Right atrium auricular region (tissue), 2 donors: ENCODE measurements around the gene BSCL2. TPM values are rescaled to one million over a fixed set of nuclear protein-coding genes. Genes with fewer than 3 reads are reported as not detected.

ENCODE experiments used
- DNase-seq: peaks from one replicate; pipeline ENCODE4 v3.0.0-alpha.2; 2019; ENCODE audit warnings: low spot score
- H3K27ac ChIP-seq, 2 donors: fragments of 200-600 bp; sonication (generic); 1 replicate in 1 of 2; 2 replicates in 1 of 2; pipeline ENCODE4 v1.5.1; 2016 to 2019
- H3K27me3 ChIP-seq, 2 donors: fragments of 200-600 bp; sonication (generic); one replicate each; pipeline versions ENCODE4 v1.5.1 to v1.6.0; 2017 to 2019
- H3K36me3 ChIP-seq: fragments of 200-600 bp; sonication (generic); one replicate; pipeline ENCODE4 v1.5.1; 2016
- H3K4me1 ChIP-seq, 2 donors: fragments of 200-600 bp; sonication (generic); one replicate each; pipeline versions ENCODE4 v1.5.1 to v1.6.0; 2017 to 2019
- H3K4me3 ChIP-seq, 2 donors: fragments of 200-600 bp; sonication (generic); 1 replicate in 1 of 2; 2 replicates in 1 of 2; pipeline ENCODE4 v1.5.1; 2017 to 2019; ENCODE audit warnings: mild to moderate bottlenecking in 1 of 2, moderate library complexity in 1 of 2
- H3K9me3 ChIP-seq, 2 donors: fragments of 200-600 bp; sonication (generic); one replicate each; pipeline ENCODE4 v1.5.1; 2019
- CTCF ChIP-seq, 2 donors: fragments of 200-600 bp; sonication (generic); IDR thresholded peaks; one replicate each; pipeline ENCODE4 v1.5.1; 2019; ENCODE audit warnings: antibody characterized with exemption in 2 of 2
- total RNA-seq, 2 donors: library from RNA; depleted of rRNA; stranded (reverse); fragments of >200 nt; gene quantifications; one replicate each; pipeline ENCODE4 v1.1.0, GENCODE V29; 2016

The BSCL2 gene
- total RNA-seq, 2 donors from 2014 or later, result 18.6 to 23.0 TPM

GRCh38 chr11:62688491-62688890 is 18.7 kb downstream of the BSCL2 start:
- peaks cover 31% of the 10 kb centered on the region for H3K36me3 ChIP-seq
- TF ChIP-seq CTCF (IDR thresholded peaks at IDR 0.05), result no peak
- DNase-seq, result no peak
- H3K4me1 ChIP-seq, result peaks cover 0 to 25% of the 10 kb centered on the region in 2 donors
- H3K9me3 ChIP-seq, result no peaks in the 10 kb centered on the region
- H3K4me3 ChIP-seq, result peak overlapping the region in 1 of 2 donors; percentile 37
- no peaks in the 10 kb centered on the region for H3K27me3 ChIP-seq
- H3K27ac ChIP-seq, result peak overlapping the region in 1 of 2 donors; percentile 55

- TF ChIP-seq CTCF (IDR thresholded peaks at IDR 0.05), result no peak
- DNase-seq, result no peak
- H3K4me1 ChIP-seq, result peaks cover 0 to 25% of the 10 kb centered on the region in 2 donors
- H3K4me3 ChIP-seq, result peak overlapping the region; percentile 28 to 37
- H3K36me3 ChIP-seq, result peaks cover 28% of the 10 kb centered on the region
- H3K9me3 ChIP-seq, result no peaks in the 10 kb centered on the region
- peak overlapping the region; percentile 7 to 55 for H3K27ac ChIP-seq
- no peaks in the 10 kb centered on the region for H3K27me3 ChIP-seq
Observed at GRCh38 chr11:62687508-62688396, 19.5 kb downstream of the BSCL2 start.

- H3K9me3 ChIP-seq, result no peaks in the 10 kb centered on the region
- no peak overlapping the region for H3K27ac ChIP-seq
- peaks cover 3% of the 10 kb centered on the region for H3K36me3 ChIP-seq
- no peak for DNase-seq
- H3K4me3 ChIP-seq, result no peak overlapping the region
- no peaks in the 10 kb centered on the region for H3K27me3 ChIP-seq
- no peak for TF ChIP-seq CTCF (IDR thresholded peaks at IDR 0.05)
- H3K4me1 ChIP-seq, result peaks cover 0 to 18% of the 10 kb centered on the region in 2 donors
Observed at GRCh38 chr11:62682518-62682917, 24.7 kb downstream of the BSCL2 start.

GRCh38 chr11:62680825-62681240 is 26.4 kb downstream of the BSCL2 start:
- H3K4me3 ChIP-seq, result no peak overlapping the region
- H3K27me3 ChIP-seq, result no peaks in the 10 kb centered on the region
- no peaks in the 10 kb centered on the region for H3K9me3 ChIP-seq
- peak overlapping the region in 1 of 2 donors; percentile 27 for H3K27ac ChIP-seq
- H3K36me3 ChIP-seq, result peaks cover 20% of the 10 kb centered on the region
- peak; percentile 70 for DNase-seq
- peak; percentile 36 to 70 for TF ChIP-seq CTCF (IDR thresholded peaks at IDR 0.05)
- H3K4me1 ChIP-seq, result peaks cover 0 to 23% of the 10 kb centered on the region in 2 donors

- H3K36me3 ChIP-seq, result peaks cover 21% of the 10 kb centered on the region
- H3K4me1 ChIP-seq, result peaks cover 0 to 23% of the 10 kb centered on the region in 2 donors
- TF ChIP-seq CTCF (IDR thresholded peaks at IDR 0.05), result no peak
- H3K4me3 ChIP-seq, result peak within 1 kb of the TSS; percentile 82 to 95
- no peaks in the 10 kb centered on the region for H3K27me3 ChIP-seq
- peak; percentile 96 for DNase-seq
- H3K9me3 ChIP-seq, result no peaks in the 10 kb centered on the region
- H3K27ac ChIP-seq, result peak within 1 kb of the TSS; percentile 80 to 88
Observed at GRCh38 chr11:62678770-62679696, 28.2 kb downstream of the BSCL2 start, which contains the start of gene UBXN1. Gene UBXN1, minus strand, starts transcription at chr11:62679073. Its CDS starts 150 bp downstream, at chr11:62678923.
